ENCODE data around the gene SETD3. TPM values are rescaled to one million over a fixed set of nuclear protein-coding genes. Genes with fewer than 3 reads are reported as not detected.

Gene SETD3
- total and polyA plus RNA-seq, 2 of the 8 experiments (the other 6 are each of a cell fraction or from before 2014, with no cell fraction given), result 24.0 to 64.0 TPM

DNA sequence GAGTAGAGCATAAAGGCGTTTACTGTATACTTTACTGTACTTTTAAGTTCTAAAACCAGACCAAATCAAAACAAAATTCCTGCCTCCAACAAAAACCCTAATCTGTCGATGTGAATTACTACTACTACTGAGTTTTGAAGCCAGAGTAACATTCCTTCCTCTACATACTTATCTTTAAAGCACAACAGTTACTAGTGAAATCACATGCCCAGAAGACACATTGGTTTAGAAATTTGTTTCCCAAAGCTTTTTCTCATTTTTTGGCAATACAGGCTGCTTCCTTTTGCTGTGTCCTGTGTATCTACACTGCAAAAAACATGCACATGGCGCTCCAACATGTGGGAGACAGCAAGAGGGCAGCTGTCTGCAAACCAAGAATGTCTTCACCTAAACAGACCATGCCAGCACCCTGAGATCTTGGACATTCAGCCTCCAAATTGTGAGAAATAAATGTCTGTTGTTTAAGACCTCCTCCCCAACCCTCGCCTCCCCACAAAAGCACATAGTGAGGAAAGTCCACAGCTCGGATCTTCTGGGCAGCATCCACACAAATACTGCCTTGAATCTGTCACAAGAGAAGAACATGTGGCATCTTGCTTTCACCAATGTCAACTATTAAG, 21.1 kb downstream of the SETD3 start:
- Histone ChIP-seq H3K36me3 (ENCODE audit: control insufficient read depth in 2 of 4, insufficient read depth in 4 of 4, low read length in 3 of 4) (peaks cover 4 to 11% (median 8%) of the 10 kb centered on the region in 4 experiments; a peak in 5 of 8 replicates), H3K4ac (replicated peaks; ENCODE audit: insufficient read length, low read depth, low read length) (no peak overlapping the region), H3K14ac (ENCODE audit: insufficient read length) (no peak overlapping the region), H4K20me1 (replicated peaks in 1 of 2; ENCODE audit: control insufficient read depth in 1 of 2, insufficient read depth in 2 of 2, low read length in 2 of 2) (no peaks in the 10 kb centered on the region), H3K9ac (replicated peaks in 1 of 4; ENCODE audit: extremely low read depth in 1 of 4, low read depth in 3 of 4, low read length in 3 of 4) (no peak overlapping the region), H4K8ac (ENCODE audit: extremely low read depth, insufficient read depth, low read length) (no peak overlapping the region), H3K4me3 (ENCODE audit: extremely low read depth in 1 of 4, insufficient read depth in 2 of 4, low read depth in 3 of 4, low read length in 4 of 4) (no peak overlapping the region), H4K5ac (ENCODE audit: insufficient read length, low read depth, low read length) (no peak overlapping the region), H2AK5ac (ENCODE audit: low read depth, low read length) (no peak overlapping the region), H2BK20ac (ENCODE audit: low read length) (no peak overlapping the region), H2BK12ac (ENCODE audit: low read depth, low read length) (no peak overlapping the region), H3K23ac (ENCODE audit: insufficient read length) (no peak overlapping the region), H3K79me2 (ENCODE audit: control insufficient read depth in 1 of 2, insufficient read depth in 2 of 2, low read length in 2 of 2) (no peaks in the 10 kb centered on the region; a peak in 1 of 4 replicates), H3K18ac (ENCODE audit: extremely low read depth, low read length) (no peak overlapping the region), H4K91ac (replicated peaks; ENCODE audit: insufficient read length, low read length) (no peak overlapping the region), H3K27ac (ENCODE audit: low read depth, low read length) (no peak overlapping the region), H3K27me3 (replicated peaks in 1 of 4; ENCODE audit: control insufficient read depth in 3 of 4, extremely low read depth in 1 of 4, insufficient read depth in 3 of 4, low read length in 3 of 4) (no peaks in the 10 kb centered on the region), H3K56ac (replicated peaks; ENCODE audit: insufficient read length, low read depth, low read length) (no peak overlapping the region), H3K4me1 (replicated peaks in 1 of 4; ENCODE audit: control insufficient read depth in 3 of 4, insufficient read depth in 4 of 4, low read length in 3 of 4) (peaks cover 0 to 18% (median 12%) of the 10 kb centered on the region in 4 experiments; a peak in 5 of 7 replicates), H2BK120ac (replicated peaks; ENCODE audit: low read depth, low read length) (no peak overlapping the region), H3K4me2 (ENCODE audit: insufficient read depth in 1 of 2, low read depth in 2 of 2, low read length in 2 of 2) (no peak overlapping the region), H2AFZ (ENCODE audit: low read length) (no peak overlapping the region), H3K23me2 (ENCODE audit: low read depth, low read length) (no peaks in the 10 kb centered on the region), H2BK5ac (ENCODE audit: low read depth, low read length) (no peak overlapping the region), H3K9me3 (ENCODE audit: insufficient read depth in 2 of 2, low read depth in 1 of 2, low read length in 1 of 2) (no peaks in the 10 kb centered on the region), H3K79me1 (ENCODE audit: low read depth, low read length) (no peaks in the 10 kb centered on the region), H2BK15ac (ENCODE audit: low read length) (no peak overlapping the region)
- DNase-seq (ENCODE audit: low read depth in 1 of 2, low spot score in 2 of 2) (no peak), FAIRE-seq (no peak)
- ChIA-PET CTCF (ENCODE audit: partially characterized antibody) (interaction anchor here (0.8 to 5.2 kb wide), 4 partner anchors 9 to 66 kb away, joined by 3 to 19 read pairs (median 10); no protein-coding TSS in a partner anchor), POLR2A (ENCODE audit: partially characterized antibody) (no interaction called here)
- 91% methylated on average over 5 of the region's 5 CpGs; no CpG with 5 or more reads in 1 of the 2 experiments for WGBS, 2 experiments (ENCODE audit: extremely low coverage in 1 of 2, insufficient coverage in 1 of 2, insufficient read length in 1 of 2, insufficient replicate concordance in 2 of 2, low coverage in 1 of 2, low lambda C conversion rate in 2 of 2, missing lambda C conversion rate in 1 of 2)
- TF ChIP-seq CREB1 (IDR thresholded peaks at IDR 0.05), result no peak
- TF ChIP-seq TBP (IDR thresholded peaks at IDR 0.05; ENCODE audit: low read depth, low read length), result no peak
- no peak for TF ChIP-seq RXRA (IDR thresholded peaks at IDR 0.05; ENCODE audit: insufficient read depth, low read depth, low read length)
- no peak for TF ChIP-seq SUZ12 (IDR thresholded peaks at IDR 0.05; ENCODE audit: low read length)
- TF ChIP-seq NRF1 (IDR thresholded peaks at IDR 0.05; ENCODE audit: low read depth, low read length), result no peak
- TF ChIP-seq POU5F1 (IDR thresholded peaks at IDR 0.05; ENCODE audit: low read depth, low read length), result no peak
- TF ChIP-seq EGR1 (IDR thresholded peaks at IDR 0.05; ENCODE audit: borderline replicate concordance, low read depth, low read length), result no peak
- no peak for TF ChIP-seq KDM4A (IDR thresholded peaks at IDR 0.05; ENCODE audit: low read depth, low read length, severe bottlenecking)
- no peak for TF ChIP-seq RFX5 (IDR thresholded peaks at IDR 0.05; ENCODE audit: borderline replicate concordance, low read depth, low read length)
- TF ChIP-seq GABPA (IDR thresholded peaks at IDR 0.05; ENCODE audit: borderline replicate concordance, insufficient read depth, low read length), result no peak
- no peak for TF ChIP-seq CTCF (IDR thresholded peaks at IDR 0.05; ENCODE audit: control extremely low read depth in 1 of 3, insufficient read depth in 1 of 3, low read depth in 1 of 3, low read length in 3 of 3)

Measured in H1 (cell line).